ENCODE results near the gene PDCD1LG2. TPM values are rescaled to one million over a fixed set of nuclear protein-coding genes. Genes with fewer than 3 reads are reported as not detected.

The PDCD1LG2 gene
- total and polyA plus RNA-seq, 2 experiments from 2014 or later: not detected

DNA sequence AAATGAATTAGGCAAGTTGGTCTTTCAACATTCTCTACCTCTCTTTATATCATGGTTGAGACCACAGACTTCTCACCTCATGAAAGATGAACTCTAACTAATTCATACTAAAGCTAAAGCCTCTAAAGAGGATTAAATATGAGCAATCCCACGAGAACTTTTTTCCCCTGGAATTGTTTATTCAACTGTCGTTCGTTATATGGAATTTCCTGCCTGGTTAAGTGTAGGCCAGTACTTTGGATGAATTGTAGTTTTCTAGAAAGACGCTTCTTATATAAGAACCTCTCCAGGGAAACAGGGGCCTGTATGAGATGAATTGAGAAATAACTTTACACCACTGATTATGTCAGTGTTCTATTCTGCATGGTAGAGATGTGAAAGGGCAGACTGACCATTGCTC lies 42.9 kb downstream of the PDCD1LG2 start:
- Histone ChIP-seq H3K4me3 (no peak overlapping the region), H3K4me2 (no peak overlapping the region), H3K27me3 (no peaks in the 10 kb centered on the region), H3K36me3 (replicated peaks; ENCODE audit: insufficient read depth, low read depth) (no peaks in the 10 kb centered on the region), H2AFZ (no peak overlapping the region), H3K4me1 (ENCODE audit: insufficient read depth) (no peaks in the 10 kb centered on the region), H3K9me2 (replicated peaks; ENCODE audit: insufficient read depth) (no peaks in the 10 kb centered on the region), H3K79me2 (no peaks in the 10 kb centered on the region), H3K9me3 (ENCODE audit: low read depth) (no peaks in the 10 kb centered on the region), H3K27ac (no peak overlapping the region), H4K20me1 (ENCODE audit: insufficient read depth, poor library complexity, severe bottlenecking) (no peaks in the 10 kb centered on the region)
- 70% methylated on average over 4 of the region's 4 CpGs for WGBS (ENCODE audit: low lambda C conversion rate, missing lambda C conversion rate)
- no peak for DNase-seq (ENCODE audit: low spot score)
- TF ChIP-seq EZH2phosphoT487 (IDR thresholded peaks at IDR 0.05; ENCODE audit: low read depth, severe bottlenecking, unreplicated experiment) (no peak), EZH2 (IDR thresholded peaks at IDR 0.05; ENCODE audit: borderline replicate concordance) (no peak)
- TF ChIP-seq, protein P1, sequence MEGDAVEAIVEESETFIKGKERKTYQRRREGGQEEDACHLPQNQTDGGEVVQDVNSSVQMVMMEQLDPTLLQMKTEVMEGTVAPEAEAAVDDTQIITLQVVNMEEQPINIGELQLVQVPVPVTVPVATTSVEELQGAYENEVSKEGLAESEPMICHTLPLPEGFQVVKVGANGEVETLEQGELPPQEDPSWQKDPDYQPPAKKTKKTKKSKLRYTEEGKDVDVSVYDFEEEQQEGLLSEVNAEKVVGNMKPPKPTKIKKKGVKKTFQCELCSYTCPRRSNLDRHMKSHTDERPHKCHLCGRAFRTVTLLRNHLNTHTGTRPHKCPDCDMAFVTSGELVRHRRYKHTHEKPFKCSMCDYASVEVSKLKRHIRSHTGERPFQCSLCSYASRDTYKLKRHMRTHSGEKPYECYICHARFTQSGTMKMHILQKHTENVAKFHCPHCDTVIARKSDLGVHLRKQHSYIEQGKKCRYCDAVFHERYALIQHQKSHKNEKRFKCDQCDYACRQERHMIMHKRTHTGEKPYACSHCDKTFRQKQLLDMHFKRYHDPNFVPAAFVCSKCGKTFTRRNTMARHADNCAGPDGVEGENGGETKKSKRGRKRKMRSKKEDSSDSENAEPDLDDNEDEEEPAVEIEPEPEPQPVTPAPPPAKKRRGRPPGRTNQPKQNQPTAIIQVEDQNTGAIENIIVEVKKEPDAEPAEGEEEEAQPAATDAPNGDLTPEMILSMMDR (IDR thresholded peaks at IDR 0.05; ENCODE audit: poor library complexity): no peak

DNA sequence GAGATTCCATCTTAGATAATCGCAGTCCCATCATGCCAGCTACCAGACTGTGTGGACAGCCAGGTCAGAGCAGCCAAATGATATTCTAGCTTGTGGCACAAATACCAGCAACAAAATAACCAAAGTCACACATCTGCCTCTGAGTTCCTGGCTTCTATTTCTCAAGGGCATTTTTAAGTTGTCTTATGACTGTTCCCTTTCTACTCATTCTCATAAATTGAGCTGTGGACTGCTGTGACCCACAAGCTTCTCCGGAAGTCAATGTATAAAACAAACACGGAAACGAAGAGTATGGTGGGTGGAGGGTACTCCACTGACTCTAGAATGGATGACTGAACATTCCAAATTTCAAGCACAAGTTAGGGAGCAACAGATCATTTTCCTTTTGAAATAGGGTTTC lies 43.9 kb downstream of the PDCD1LG2 start:
- Histone ChIP-seq H3K9me3 (ENCODE audit: low read depth) (no peaks in the 10 kb centered on the region), H3K27me3 (no peaks in the 10 kb centered on the region), H2AFZ (no peak overlapping the region), H3K36me3 (replicated peaks; ENCODE audit: insufficient read depth, low read depth) (no peaks in the 10 kb centered on the region), H3K4me1 (ENCODE audit: insufficient read depth) (no peaks in the 10 kb centered on the region), H3K4me2 (no peak overlapping the region), H3K79me2 (no peaks in the 10 kb centered on the region), H4K20me1 (ENCODE audit: insufficient read depth, poor library complexity, severe bottlenecking) (no peaks in the 10 kb centered on the region), H3K9me2 (replicated peaks; ENCODE audit: insufficient read depth) (no peaks in the 10 kb centered on the region), H3K4me3 (no peak overlapping the region), H3K27ac (no peak overlapping the region)
- no peak for DNase-seq (ENCODE audit: low spot score)
- WGBS (ENCODE audit: low lambda C conversion rate, missing lambda C conversion rate): 90% methylated on average over 4 of the region's 4 CpGs
- TF ChIP-seq EZH2phosphoT487 (IDR thresholded peaks at IDR 0.05; ENCODE audit: low read depth, severe bottlenecking, unreplicated experiment): no peak
- no peak for TF ChIP-seq EZH2 (IDR thresholded peaks at IDR 0.05; ENCODE audit: borderline replicate concordance)
- TF ChIP-seq, protein P1 (IDR thresholded peaks at IDR 0.05; ENCODE audit: poor library complexity): no peak

DNA sequence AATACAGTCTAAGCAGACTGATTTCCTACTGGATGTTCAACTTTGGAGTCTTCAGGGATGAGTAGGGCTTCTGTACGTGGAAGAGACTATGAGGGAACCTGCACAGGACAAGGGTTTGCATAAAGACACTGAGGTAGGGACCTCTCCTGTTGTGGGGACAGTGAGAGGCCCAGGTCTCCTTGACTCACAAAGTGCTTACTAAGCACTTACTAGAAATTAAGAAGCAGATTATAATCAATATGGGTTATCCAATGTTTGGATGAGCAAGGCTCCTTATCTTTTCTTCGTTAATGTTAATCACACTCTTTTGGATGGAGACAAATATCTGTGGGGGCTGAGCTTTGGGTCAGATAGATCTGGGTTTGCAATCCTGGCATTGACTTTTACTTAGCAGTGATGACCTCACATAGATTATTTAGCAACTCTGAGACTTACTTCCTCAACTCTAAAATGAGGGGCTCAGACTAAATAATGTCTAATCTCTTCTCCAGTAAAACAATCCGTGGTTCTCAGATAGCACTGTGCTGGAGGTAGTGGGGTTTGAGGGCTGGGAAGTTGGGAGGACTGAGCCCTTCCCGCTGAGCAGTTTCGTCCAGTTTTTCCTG lies 45.9 kb downstream of the PDCD1LG2 start:
- no peaks in the 10 kb centered on the region for H3K36me3 ChIP-seq (replicated peaks; ENCODE audit: insufficient read depth, low read depth)
- no peak overlapping the region for H3K27ac ChIP-seq
- H3K27me3 ChIP-seq: no peaks in the 10 kb centered on the region
- WGBS (ENCODE audit: low lambda C conversion rate, missing lambda C conversion rate): 63% methylated on average over 5 of the region's 5 CpGs
- no peaks in the 10 kb centered on the region for H4K20me1 ChIP-seq (ENCODE audit: insufficient read depth, poor library complexity, severe bottlenecking)
- no peak for DNase-seq (ENCODE audit: low spot score)
- no peak for TF ChIP-seq EZH2 (IDR thresholded peaks at IDR 0.05; ENCODE audit: borderline replicate concordance)
- no peak for TF ChIP-seq EZH2phosphoT487 (IDR thresholded peaks at IDR 0.05; ENCODE audit: low read depth, severe bottlenecking, unreplicated experiment)
- TF ChIP-seq, protein P1 (IDR thresholded peaks at IDR 0.05; ENCODE audit: poor library complexity): no peak
- H3K9me3 ChIP-seq (ENCODE audit: low read depth): no peaks in the 10 kb centered on the region
- H2AFZ ChIP-seq: no peak overlapping the region
- H3K4me3 ChIP-seq: no peak overlapping the region
- no peaks in the 10 kb centered on the region for H3K9me2 ChIP-seq (replicated peaks; ENCODE audit: insufficient read depth)
- H3K4me1 ChIP-seq (ENCODE audit: insufficient read depth): no peaks in the 10 kb centered on the region
- H3K4me2 ChIP-seq: no peak overlapping the region
- H3K79me2 ChIP-seq: no peaks in the 10 kb centered on the region

Measured in hepatocyte (in vitro differentiated cells).